HepG2 (cell line): ENCODE results near the gene CMIP. TPM values are rescaled to one million over a fixed set of nuclear protein-coding genes. Genes with fewer than 3 reads are reported as not detected.
A peak's percentile ranks its signal among the peaks of the same experiment; 100 is the strongest.

Experiments used
- ATAC-seq: fragments of 200-7000 bp; cut with Tn5 transposase; 3 replicates; pipeline ENCODE4 v1.9.1; 2020; ENCODE audit warnings: mild to moderate bottlenecking, moderate library complexity
- BruUV-seq: library from RNA; stranded (reverse); fragments of 400-500 nt; replicated peaks from 2 replicates; lab custom pipeline; 2021; lab: Mats Ljungman, UMichigan
- CTCF ChIA-PET: fragments of 300-600 bp; formaldehyde crosslinking; extraction: SDS; loops from one replicate; lab custom pipeline; 2021; ENCODE audit warnings: low total read pairs, inconsistent platforms, low intra/inter-chr PET ratio; lab: Yijun Ruan, JAX
- POLR2A ChIA-PET: fragments of 350-600 bp; sonication (Branson Sonifier 250); formaldehyde crosslinking; loops from one replicate; lab custom pipeline; 2020; ENCODE audit warnings: antibody characterized with exemption, inconsistent platforms; lab: Yijun Ruan, JAX
- DNase-seq: peaks from one replicate; pipeline ENCODE4 v3.0.0-alpha.2; 2015; ENCODE audit warnings: low spot score
- FAIRE-seq: peaks from 3 replicates; lab custom pipeline; 2011; peaks lifted over from hg19 to GRCh38; lab: Jason Lieb, UNC
- H2AFZ ChIP-seq: one replicate; pipeline ENCODE4 v1.6.1; 2011; ENCODE audit warnings: low read length, inconsistent platforms
- H3K27ac ChIP-seq: fragments of 300-600 bp; 3 replicates; pipeline ENCODE4 v1.8.0; 2011; ENCODE audit warnings: mixed run types, mild to moderate bottlenecking, mixed read lengths, low read length, inconsistent platforms; ENCODE audit not compliant: insufficient read depth; ENCODE audit errors: extremely low read length
- H3K27me3 ChIP-seq, 2 experiments: fragments of 200-600 bp in 1 of 2; 2 replicates in 1 of 2; 3 replicates in 1 of 2; pipeline versions ENCODE4 v1.6.0 to v1.8.0; 2011; ENCODE audit warnings: low read length in 2 of 2, mild to moderate bottlenecking in 2 of 2, moderate library complexity in 2 of 2, inconsistent platforms in 1 of 2; ENCODE audit not compliant: insufficient read depth in 2 of 2, control insufficient read depth in 1 of 2
- H3K36me3 ChIP-seq, 2 experiments: fragments of 200-600 bp in 1 of 2; replicated peaks in 1 of 2; 2 replicates in 1 of 2; 3 replicates in 1 of 2; pipeline versions ENCODE4 v1.5.1 to v1.8.0; 2011; ENCODE audit warnings: low read length in 2 of 2, inconsistent platforms in 1 of 2; ENCODE audit not compliant: insufficient read depth in 2 of 2, control insufficient read depth in 1 of 2
- H3K4me1 ChIP-seq: 2 replicates; pipeline ENCODE4 v1.5.1; 2012; ENCODE audit warnings: low read length, inconsistent platforms; ENCODE audit not compliant: insufficient read depth
- H3K4me2 ChIP-seq: 2 replicates; pipeline ENCODE4 v1.6.0; 2011; ENCODE audit warnings: low read depth, low read length, inconsistent platforms
- H3K4me3 ChIP-seq, 3 experiments: fragments of 200-600 bp in 1 of 3; sonication (generic), shearing (Covaris generic) in 1 of 3; replicated peaks in 1 of 3; 2 replicates each; pipeline ENCODE4 v1.5.1; 2011 to 2016; ENCODE audit warnings: low read length in 3 of 3, inconsistent platforms in 2 of 3, low read depth in 2 of 3, mild to moderate bottlenecking in 2 of 3, control low read depth in 1 of 3, mixed read lengths in 1 of 3; ENCODE audit not compliant: insufficient read depth in 1 of 3
- H3K79me2 ChIP-seq: one replicate; pipeline ENCODE4 v1.6.1; 2011; ENCODE audit warnings: low read length, inconsistent platforms; ENCODE audit not compliant: insufficient read depth
- H3K9ac ChIP-seq: 2 replicates; pipeline ENCODE4 v1.6.0; 2011; ENCODE audit warnings: mild to moderate bottlenecking, low read depth, low read length, inconsistent platforms; ENCODE audit not compliant: insufficient read depth
- H3K9me3 ChIP-seq: 2 replicates; pipeline ENCODE4 v1.5.1; 2012; ENCODE audit warnings: mild to moderate bottlenecking, low read length
- H4K20me1 ChIP-seq: 2 replicates; pipeline ENCODE4 v1.6.0; 2011; ENCODE audit warnings: inconsistent platforms, mild to moderate bottlenecking, low read length, moderate library complexity; ENCODE audit not compliant: insufficient read depth
- ESRRA ChIP-seq: sonication (generic); formaldehyde crosslinking; IDR thresholded peaks from 2 replicates; pipeline ENCODE4 v1.5.1; 2020; ENCODE audit warnings: mild to moderate bottlenecking, low read depth, missing genetic modification reagents
- HNF4A ChIP-seq: sonication (generic); formaldehyde crosslinking; IDR thresholded peaks from 2 replicates; pipeline ENCODE4 v1.4.0; 2020; ENCODE audit warnings: missing genetic modification reagents
- MTERF4 ChIP-seq: sonication (generic); formaldehyde crosslinking; IDR thresholded peaks from 2 replicates; pipeline ENCODE4 v1.8.0; 2023; ENCODE audit warnings: mild to moderate bottlenecking, missing genetic modification reagents
- NR2F1 ChIP-seq, 2 experiments: fragments of 450-650 bp in 1 of 2; formaldehyde crosslinking in 1 of 2; IDR thresholded peaks; 2 replicates each; pipeline versions ENCODE4 v1.5.0 to v1.6.1; 2016 to 2020; ENCODE audit warnings: mild to moderate bottlenecking in 1 of 2, missing compliant biosample characterization in 1 of 2, missing genetic modification reagents in 1 of 2, moderate library complexity in 1 of 2
- NR2F6 ChIP-seq, 2 experiments: IDR thresholded peaks; 2 replicates each; pipeline ENCODE4 v1.6.1; 2016; ENCODE audit warnings: antibody characterized with exemption in 1 of 2, mild to moderate bottlenecking in 1 of 2
- PAF1 ChIP-seq: IDR thresholded peaks from 2 replicates; pipeline ENCODE4 v1.6.1; 2016; ENCODE audit warnings: missing genetic modification reagents, missing compliant biosample characterization
- PHF21A ChIP-seq: sonication (generic); formaldehyde crosslinking; IDR thresholded peaks from 2 replicates; pipeline ENCODE4 v1.5.0; 2020; ENCODE audit warnings: mild to moderate bottlenecking, missing genetic modification reagents
- RARA ChIP-seq: IDR thresholded peaks from 2 replicates; pipeline ENCODE4 v1.6.1; 2016; ENCODE audit warnings: missing genetic modification reagents, missing compliant biosample characterization
- RBM22 ChIP-seq: fragments of 200-400 bp; formaldehyde crosslinking; optimal IDR thresholded peaks from 2 replicates; pipeline ENCODE3; 2017; ENCODE audit warnings: mild to moderate bottlenecking, low read length, moderate library complexity
- STAG1 ChIP-seq: sonication (generic); formaldehyde crosslinking; IDR thresholded peaks from 2 replicates; pipeline ENCODE4 v1.4.0; 2020; ENCODE audit warnings: missing genetic modification reagents
- TCF7 ChIP-seq: sonication (generic); IDR thresholded peaks from 2 replicates; pipeline ENCODE4 v1.6.1; 2016; ENCODE audit warnings: antibody characterized with exemption, low read depth
- TGIF2 ChIP-seq: IDR thresholded peaks from 2 replicates; pipeline ENCODE4 v1.6.1; 2016; ENCODE audit warnings: control low read depth, missing compliant biosample characterization
- ZNF296 ChIP-seq: sonication (generic); formaldehyde crosslinking; conservative IDR thresholded peaks from 2 replicates; pipeline ENCODE4 v1.5.0; 2020; ENCODE audit warnings: mild to moderate bottlenecking, missing genetic modification reagents
- WGBS: methylation state at CpG from one replicate; pipeline ENCODE4 v1.1.6; 2017; ENCODE audit warnings: low lambda C conversion rate; 5-methylcytosine and 5-hydroxymethylcytosine counted together
- in situ Hi-C: cut with HindIII; loops from 2 replicates; pipeline ENCODE4 v1.10.0; 2017; ENCODE audit warnings: low pct_unique_long_range_greater_than_20kb; ENCODE audit not compliant: extremely low pct_ligation_motif_present
- intact Hi-C: fragments of 100-400 bp; cut with micrococcal nuclease; formaldehyde crosslinking; loops from one replicate; pipeline ENCODE4 v1.10.0; 2022; ENCODE audit not compliant: unreplicated experiment
- polyA plus RNA-seq, 8 experiments: library from polyadenylated mRNA; depleted of rRNA in 3 of 8; stranded (reverse) in 7 of 8; unstranded in 1 of 8; fragments of >200 nt; fragmentation: Illumina TruSeq in 4 of 8; extraction: Trizol in 4 of 8; gene quantifications; 2 replicates each; pipeline versions ENCODE4 v1.2.1 to v1.2.3, GENCODE V29; 2011 to 2016; ENCODE audit warnings: low read depth in 4 of 8, missing spikeins in 1 of 8, mixed read lengths in 1 of 8; ENCODE audit not compliant: insufficient read depth in 1 of 8
- total RNA-seq, 5 experiments: library from RNA; depleted of rRNA; stranded (reverse); fragments of >200 nt; fragmentation: Illumina TruSeq; extraction: Trizol; gene quantifications; 2 replicates each; pipeline ENCODE4 v1.2.3, GENCODE V29; 2016; ENCODE audit warnings: low read depth in 1 of 5
- TF ChIP-seq, protein P1 (sequence below): sonication (generic); formaldehyde crosslinking; IDR thresholded peaks from 2 replicates; pipeline ENCODE4 v1.5.0; 2020; ENCODE audit warnings: mild to moderate bottlenecking, missing genetic modification reagents, moderate library complexity
- TF ChIP-seq, protein P2 (sequence below): sonication (generic); formaldehyde crosslinking; IDR thresholded peaks from 2 replicates; pipeline ENCODE4 v1.4.0; 2020; ENCODE audit warnings: low read depth, missing genetic modification reagents

The CMIP gene
- total and polyA plus RNA-seq, 2 of the 13 experiments (the other 11 are each of a cell fraction or from before 2014, with no cell fraction given): 10.9 to 18.1 TPM

DNA sequence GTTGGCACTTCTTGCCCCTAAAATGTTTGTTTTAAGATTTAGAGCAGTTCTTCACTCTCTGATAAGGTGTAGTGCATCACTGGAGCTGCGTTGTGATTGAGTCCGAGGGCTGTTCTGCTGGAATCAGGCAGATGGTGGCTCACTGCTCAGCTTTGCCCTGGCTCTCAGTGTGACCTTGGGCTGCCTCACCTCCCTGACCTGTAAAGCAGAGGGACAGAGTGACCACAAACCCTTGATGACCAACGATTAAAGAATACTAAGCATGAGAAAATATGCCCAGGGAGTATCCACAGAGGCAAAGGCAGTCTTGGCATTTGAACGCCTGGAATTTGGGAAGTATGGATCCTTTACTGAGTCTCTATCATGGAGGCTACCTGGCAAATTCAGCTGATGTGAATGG lies 18.1 kb downstream of the CMIP start:
- POLR2A ChIA-PET: interaction anchor here (0.9 to 4.0 kb wide), 3 partner anchors 11 to 86 kb away, joined by 5 to 15 read pairs (median 6); no protein-coding TSS in a partner anchor
- BruUV-seq: no TSS peak
- TF ChIP-seq STAG1 (0 out of 2 replicates have a peak, but pooled peaks have one; percentile 12), ZNF296 (CRISPR knock-in tag) (peak; percentile 74; the same call in 1 of the 2 replicates), ESRRA (CRISPR knock-in tag) (peak; percentile 57; the same call in 1 of the 2 replicates), NR2F6 (IDR thresholded peaks at IDR 0.05) (no peak), NR2F6 (CRISPR knock-in tag; IDR thresholded peaks at IDR 0.05) (peak; percentile 48; the same call in 1 of the 2 replicates), HNF4A (peak; percentile 20; the same call in 1 of the 2 replicates), TCF7 (no peak), NR2F1 (CRISPR knock-in tag; IDR thresholded peaks at IDR 0.05) (peak in 1 of 2 experiments; percentile 60; a peak in 2 of 4 replicates), PHF21A (0 out of 2 replicates have a peak, but pooled peaks have one; percentile 30), MTERF4 (no peak), RBM22 (peak; percentile 87), TGIF2 (CRISPR knock-in tag) (no peak), PAF1 (CRISPR knock-in tag) (peak; percentile 83; the same call in 1 of the 2 replicates), RARA (peak; percentile 31; the same call in 1 of the 2 replicates)
- TF ChIP-seq, protein P1, sequence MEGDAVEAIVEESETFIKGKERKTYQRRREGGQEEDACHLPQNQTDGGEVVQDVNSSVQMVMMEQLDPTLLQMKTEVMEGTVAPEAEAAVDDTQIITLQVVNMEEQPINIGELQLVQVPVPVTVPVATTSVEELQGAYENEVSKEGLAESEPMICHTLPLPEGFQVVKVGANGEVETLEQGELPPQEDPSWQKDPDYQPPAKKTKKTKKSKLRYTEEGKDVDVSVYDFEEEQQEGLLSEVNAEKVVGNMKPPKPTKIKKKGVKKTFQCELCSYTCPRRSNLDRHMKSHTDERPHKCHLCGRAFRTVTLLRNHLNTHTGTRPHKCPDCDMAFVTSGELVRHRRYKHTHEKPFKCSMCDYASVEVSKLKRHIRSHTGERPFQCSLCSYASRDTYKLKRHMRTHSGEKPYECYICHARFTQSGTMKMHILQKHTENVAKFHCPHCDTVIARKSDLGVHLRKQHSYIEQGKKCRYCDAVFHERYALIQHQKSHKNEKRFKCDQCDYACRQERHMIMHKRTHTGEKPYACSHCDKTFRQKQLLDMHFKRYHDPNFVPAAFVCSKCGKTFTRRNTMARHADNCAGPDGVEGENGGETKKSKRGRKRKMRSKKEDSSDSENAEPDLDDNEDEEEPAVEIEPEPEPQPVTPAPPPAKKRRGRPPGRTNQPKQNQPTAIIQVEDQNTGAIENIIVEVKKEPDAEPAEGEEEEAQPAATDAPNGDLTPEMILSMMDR (CRISPR knock-in tag): peak; percentile 27; the same call in 1 of the 2 replicates
- TF ChIP-seq, protein P2, sequence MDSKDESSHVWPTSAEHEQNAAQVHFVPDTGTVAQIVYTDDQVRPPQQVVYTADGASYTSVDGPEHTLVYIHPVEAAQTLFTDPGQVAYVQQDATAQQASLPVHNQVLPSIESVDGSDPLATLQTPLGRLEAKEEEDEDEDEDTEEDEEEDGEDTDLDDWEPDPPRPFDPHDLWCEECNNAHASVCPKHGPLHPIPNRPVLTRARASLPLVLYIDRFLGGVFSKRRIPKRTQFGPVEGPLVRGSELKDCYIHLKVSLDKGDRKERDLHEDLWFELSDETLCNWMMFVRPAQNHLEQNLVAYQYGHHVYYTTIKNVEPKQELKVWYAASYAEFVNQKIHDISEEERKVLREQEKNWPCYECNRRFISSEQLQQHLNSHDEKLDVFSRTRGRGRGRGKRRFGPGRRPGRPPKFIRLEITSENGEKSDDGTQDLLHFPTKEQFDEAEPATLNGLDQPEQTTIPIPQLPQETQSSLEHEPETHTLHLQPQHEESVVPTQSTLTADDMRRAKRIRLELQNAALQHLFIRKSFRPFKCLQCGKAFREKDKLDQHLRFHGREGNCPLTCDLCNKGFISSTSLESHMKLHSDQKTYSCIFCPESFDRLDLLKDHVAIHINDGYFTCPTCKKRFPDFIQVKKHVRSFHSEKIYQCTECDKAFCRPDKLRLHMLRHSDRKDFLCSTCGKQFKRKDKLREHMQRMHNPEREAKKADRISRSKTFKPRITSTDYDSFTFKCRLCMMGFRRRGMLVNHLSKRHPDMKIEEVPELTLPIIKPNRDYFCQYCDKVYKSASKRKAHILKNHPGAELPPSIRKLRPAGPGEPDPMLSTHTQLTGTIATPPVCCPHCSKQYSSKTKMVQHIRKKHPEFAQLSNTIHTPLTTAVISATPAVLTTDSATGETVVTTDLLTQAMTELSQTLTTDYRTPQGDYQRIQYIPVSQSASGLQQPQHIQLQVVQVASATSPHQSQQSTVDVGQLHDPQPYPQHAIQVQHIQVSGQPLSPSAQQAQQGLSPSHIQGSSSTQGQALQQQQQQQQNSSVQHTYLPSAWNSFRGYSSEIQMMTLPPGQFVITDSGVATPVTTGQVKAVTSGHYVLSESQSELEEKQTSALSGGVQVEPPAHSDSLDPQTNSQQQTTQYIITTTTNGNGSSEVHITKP (CRISPR knock-in tag): no peak

More for the DNA sequence above, 18.1 kb downstream of the CMIP start:
- DNase-seq (no peak), ATAC-seq (peak; percentile 9; the same call in 1 of the 3 replicates), FAIRE-seq (no peak)
- H3K9ac ChIP-seq: no peak overlapping the region
- H3K9me3 ChIP-seq: no peaks in the 10 kb centered on the region
- WGBS: 59% methylated on average over 4 of the region's 4 CpGs
- peak overlapping the region; percentile 1 for H3K27ac ChIP-seq
- CTCF ChIA-PET: interaction anchor here (0.6 kb wide), 1 partner anchor 19 kb away, joined by 3 read pairs; no protein-coding TSS in a partner anchor
- H3K4me3 ChIP-seq: no peak overlapping the region
- H3K27me3 ChIP-seq: no peaks in the 10 kb centered on the region
- in situ Hi-C loops (no loop called here), intact Hi-C loops (no loop called here)
- no peak overlapping the region for H2AFZ ChIP-seq
- H3K36me3 ChIP-seq: peaks cover 14 to 57% of the 10 kb centered on the region in 2 experiments
- H4K20me1 ChIP-seq: peaks cover 99% of the 10 kb centered on the region
- peaks cover 100% of the 10 kb centered on the region for H3K79me2 ChIP-seq
- no peak overlapping the region for H3K4me2 ChIP-seq
- peaks cover 100% of the 10 kb centered on the region for H3K4me1 ChIP-seq
